C4-2B (cell line): ENCODE measurements around the gene TRPM7.

Source experiments
- ZFX ChIP-seq: fragments of 450-650 bp; IDR thresholded peaks from 2 replicates; pipeline ENCODE4 v1.6.1; 2017
- TF ChIP-seq, protein P1 (sequence below): fragments of 450-650 bp; conservative IDR thresholded peaks from 2 replicates; pipeline ENCODE4 v1.5.1; 2017; ENCODE audit warnings: mild to moderate bottlenecking

DNA sequence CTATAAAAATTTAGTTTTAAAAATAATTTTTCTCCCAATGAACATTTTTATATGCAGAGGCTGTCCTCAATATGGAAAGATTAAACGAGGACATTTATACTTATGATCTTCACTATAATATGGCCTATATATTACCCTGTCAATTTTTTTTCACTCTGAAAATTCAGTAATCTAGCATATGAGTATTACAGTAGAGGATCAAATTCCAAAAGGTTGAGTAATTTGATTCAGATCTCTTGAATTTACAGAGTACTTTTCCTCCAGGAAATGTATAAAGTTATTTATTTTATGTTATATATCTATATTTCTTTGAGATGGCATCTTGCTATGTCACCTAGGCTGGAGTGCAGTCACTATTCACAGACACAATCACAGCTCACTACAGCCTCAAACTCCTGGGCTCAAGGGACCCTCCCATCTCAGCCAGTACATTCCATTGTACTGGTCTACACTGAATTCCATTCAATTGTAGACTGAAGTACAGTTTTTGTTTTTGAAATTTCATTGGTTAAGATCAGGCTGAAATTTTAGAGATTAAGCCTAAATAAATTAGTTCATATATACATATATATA, 16.3 kb upstream of the TRPM7 start:
- TF ChIP-seq, protein P1, sequence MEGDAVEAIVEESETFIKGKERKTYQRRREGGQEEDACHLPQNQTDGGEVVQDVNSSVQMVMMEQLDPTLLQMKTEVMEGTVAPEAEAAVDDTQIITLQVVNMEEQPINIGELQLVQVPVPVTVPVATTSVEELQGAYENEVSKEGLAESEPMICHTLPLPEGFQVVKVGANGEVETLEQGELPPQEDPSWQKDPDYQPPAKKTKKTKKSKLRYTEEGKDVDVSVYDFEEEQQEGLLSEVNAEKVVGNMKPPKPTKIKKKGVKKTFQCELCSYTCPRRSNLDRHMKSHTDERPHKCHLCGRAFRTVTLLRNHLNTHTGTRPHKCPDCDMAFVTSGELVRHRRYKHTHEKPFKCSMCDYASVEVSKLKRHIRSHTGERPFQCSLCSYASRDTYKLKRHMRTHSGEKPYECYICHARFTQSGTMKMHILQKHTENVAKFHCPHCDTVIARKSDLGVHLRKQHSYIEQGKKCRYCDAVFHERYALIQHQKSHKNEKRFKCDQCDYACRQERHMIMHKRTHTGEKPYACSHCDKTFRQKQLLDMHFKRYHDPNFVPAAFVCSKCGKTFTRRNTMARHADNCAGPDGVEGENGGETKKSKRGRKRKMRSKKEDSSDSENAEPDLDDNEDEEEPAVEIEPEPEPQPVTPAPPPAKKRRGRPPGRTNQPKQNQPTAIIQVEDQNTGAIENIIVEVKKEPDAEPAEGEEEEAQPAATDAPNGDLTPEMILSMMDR: no peak
- no peak for TF ChIP-seq ZFX
